NCI-H82 treated with DMSO at 0.1 percent for 48 hours (cell line): Measurements from ENCODE around the gene THSD8.
"Not testable (repeated sequence)": the region's sequence is repeated elsewhere in the genome, so short reads cannot be mapped to it uniquely, and the experiment has no call there.

Source experiments
- DNase-seq: peaks from one replicate; lab custom pipeline; 2025; ENCODE audit not compliant: unreplicated experiment; lab: John Stamatoyannopoulos, UW

THSD8 gene

DNA sequence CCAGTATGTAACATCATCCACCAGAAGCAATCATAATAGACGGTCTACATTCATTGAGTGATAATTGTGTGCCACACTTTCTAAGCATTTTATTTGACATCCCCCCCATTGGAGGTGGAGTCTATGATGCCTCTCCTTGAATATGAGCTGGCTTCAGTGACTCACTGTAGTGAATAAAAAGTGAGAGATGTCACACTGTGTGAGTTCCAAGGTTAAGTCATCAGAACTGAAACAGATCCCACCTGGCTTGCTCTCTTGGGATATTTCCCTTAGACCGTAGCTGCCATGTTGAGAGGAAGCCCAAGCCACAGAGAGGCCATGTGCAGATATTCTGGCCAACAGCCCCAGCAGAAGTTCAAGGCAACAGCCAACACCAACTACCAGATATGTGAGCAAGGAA lies 19.9 kb downstream of the THSD8 start:
- no peak for DNase-seq

DNA sequence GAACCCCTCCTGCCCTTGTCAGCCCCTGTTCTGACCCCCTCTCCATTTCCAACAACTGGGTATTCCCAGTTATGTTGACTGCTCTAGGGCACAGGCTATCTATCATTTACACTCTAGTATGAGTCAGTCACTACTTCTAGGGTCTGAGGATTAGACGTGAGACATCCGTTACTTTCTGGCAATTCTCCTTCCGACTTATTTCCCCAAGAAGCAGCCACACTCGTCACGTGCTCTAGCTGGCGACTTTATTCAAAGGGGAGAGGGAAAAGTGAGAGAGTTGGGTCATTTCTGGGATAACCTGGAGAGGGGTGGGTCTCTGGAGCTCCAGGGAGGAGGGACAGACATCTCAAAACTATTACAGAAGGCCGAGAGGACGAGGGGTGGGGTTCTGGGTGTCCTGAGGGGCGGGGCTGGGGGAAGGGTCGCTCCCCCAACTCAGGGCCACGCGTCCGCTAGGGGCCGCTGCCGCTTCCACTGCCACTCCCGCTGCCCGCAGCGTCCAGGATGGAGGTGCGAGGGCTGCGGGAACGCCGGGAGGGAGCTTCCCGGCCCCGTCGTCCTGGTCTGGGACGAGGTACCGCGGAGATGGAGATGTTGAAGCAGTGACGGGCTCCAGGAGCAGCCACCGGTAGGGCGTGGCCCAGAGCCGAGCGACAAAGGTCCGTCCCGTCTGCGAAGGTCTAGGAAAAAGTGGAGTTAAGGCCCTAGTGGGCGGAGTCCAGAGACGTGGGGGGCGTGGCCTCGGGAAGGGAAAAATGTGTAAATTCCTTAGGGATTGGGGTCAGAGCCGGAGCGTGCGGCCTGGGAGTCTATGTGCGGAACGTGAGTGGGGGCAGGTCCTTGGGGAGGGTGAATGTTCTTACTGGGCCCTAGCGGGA lies 23.6 kb downstream of the THSD8 start:
- peak; percentile 67 for DNase-seq

- DNase-seq, result peak; percentile 67
These were observed 26.6 kb downstream of the THSD8 start for GRCh38 chr19:12828494-12828893.

DNA sequence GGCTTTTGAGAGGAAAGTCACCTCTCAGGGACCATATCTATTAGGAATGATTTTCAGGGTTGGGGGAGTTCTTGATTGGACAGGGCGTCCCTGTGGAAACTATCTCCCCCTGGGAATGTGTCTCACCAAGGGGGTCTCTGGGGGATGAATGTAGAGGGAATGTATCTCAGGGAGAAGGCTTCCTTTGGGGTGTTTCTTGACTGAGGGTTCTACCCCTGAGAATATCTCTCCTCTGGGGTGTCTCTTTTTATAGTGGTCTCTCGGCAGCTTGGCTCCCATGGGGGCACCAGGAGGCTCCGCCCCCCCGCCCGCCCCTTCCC lies 31.5 kb downstream of the THSD8 start:
- DNase-seq, result peak; percentile 66

GRCh38 chr19:12833738-12834565 lies 32.1 kb downstream of the THSD8 start:
- peak; percentile 41 for DNase-seq

DNA sequence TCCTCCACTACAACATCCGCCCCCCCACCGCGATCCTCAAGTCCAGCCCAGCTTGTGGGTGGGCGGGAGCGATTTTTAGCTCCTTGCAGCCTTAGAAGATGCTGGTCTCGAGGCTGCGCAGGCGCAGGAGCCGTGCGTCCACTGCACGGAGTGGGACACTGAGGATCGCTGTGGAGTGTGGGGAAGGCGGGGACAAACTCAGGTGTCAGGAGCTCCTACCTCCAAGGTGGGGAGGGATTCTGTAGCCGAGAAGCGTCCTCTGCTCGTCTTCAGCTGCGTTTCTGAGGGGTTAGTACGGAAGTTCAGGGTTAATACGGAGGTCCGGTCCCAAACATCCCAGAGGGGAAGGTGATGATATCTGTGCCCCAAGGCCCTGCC lies 32.7 kb downstream of the THSD8 start, which contains the start of gene RTBDN:
Gene RTBDN, minus strand, starts transcription at position 14 of the 378 bp plus-strand sequence. CDS start 4,600 bp downstream, outside the sequence.
- DNase-seq, result no peak

DNA sequence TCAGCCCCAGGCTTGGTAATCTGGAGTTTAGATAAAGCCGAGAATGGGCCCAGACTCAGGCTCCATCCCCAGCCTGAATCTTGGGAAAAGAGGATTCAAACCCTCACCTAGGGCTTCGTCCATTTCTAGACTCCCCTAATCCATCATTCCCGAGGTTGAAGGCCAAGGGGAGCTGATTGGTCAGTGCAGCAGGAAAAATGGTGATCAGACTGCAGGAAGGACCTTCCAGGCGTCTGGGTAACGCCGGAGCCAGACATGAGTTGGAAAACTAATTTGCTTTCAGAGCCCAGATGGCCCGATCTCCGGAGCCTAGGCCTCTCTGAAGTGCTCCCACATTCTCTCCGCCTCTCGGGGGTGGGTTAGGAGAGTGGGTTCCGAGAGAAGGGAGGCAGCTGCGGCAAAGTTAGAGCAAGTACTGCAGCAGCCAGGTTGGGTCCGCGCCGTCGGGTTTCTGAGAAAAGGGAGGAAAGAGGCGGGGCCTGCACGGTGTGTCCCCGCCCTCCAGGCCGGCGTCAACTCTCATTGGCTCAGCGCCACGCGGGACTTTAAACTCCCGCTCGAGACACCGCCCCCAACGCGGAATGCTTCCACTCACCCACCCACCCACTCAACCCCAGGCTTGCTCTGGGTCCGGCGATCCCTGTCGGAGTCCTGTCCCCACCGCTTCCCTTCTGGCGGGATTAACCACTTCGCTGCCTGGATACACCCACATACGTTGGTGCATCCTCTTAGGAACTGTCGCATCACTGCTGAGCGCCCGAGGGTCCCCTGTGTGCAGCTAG lies 33.3 kb downstream of the THSD8 start:
- peak; percentile 85 for DNase-seq

GRCh38 chr19:12836529-12836863 lies 34.6 kb downstream of the THSD8 start:
- DNase-seq, result no peak

GRCh38 chr19:12837225-12837624 lies 35.4 kb downstream of the THSD8 start:
- no peak for DNase-seq

- peak; percentile 48 for DNase-seq
These were observed 36.5 kb downstream of the THSD8 start, which contains the start of gene MAST1 for GRCh38 chr19:12838182-12838885. MAST1 (plus strand) TSS chr19:12838515; CDS start chr19:12838573, 58 bp downstream.

DNA sequence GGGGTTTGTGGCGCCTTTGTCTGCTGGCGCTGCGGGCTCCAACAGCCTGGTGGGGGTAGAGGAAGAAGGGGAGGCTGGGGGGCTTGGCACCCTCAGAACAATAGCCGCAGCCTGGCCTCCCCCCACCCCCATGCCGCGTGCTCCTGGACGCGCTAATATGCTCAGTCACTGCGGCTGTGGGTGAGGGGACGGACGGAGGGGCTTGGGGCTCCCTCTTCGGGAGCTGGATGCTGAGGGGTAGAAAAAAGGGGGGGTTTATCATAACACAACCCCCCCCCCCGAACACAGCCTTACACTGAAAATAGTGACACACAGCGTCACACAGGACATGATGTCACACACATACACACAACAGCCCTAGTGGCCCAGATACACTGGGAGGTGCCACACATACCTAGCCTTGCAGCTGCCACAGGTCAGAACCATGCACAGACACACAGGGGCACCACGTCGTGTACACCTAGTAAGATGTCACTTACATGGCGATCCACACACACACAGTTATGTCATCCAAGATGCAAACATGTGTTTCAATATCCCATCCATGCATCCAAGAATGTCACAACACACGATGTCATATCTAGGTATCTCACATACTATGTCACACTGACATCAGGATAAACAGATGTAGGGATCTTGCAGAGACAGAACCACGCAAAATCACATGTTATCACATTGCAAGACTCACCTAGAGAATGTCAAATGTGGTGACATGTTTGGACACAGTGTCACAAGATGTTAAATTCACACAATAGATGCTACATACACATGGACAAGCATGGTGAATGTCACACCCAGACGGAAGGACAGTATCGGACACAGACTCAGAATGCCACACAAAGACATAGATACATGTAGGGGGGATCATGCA lies 37.3 kb downstream of the THSD8 start:
- DNase-seq, result no peak

DNA sequence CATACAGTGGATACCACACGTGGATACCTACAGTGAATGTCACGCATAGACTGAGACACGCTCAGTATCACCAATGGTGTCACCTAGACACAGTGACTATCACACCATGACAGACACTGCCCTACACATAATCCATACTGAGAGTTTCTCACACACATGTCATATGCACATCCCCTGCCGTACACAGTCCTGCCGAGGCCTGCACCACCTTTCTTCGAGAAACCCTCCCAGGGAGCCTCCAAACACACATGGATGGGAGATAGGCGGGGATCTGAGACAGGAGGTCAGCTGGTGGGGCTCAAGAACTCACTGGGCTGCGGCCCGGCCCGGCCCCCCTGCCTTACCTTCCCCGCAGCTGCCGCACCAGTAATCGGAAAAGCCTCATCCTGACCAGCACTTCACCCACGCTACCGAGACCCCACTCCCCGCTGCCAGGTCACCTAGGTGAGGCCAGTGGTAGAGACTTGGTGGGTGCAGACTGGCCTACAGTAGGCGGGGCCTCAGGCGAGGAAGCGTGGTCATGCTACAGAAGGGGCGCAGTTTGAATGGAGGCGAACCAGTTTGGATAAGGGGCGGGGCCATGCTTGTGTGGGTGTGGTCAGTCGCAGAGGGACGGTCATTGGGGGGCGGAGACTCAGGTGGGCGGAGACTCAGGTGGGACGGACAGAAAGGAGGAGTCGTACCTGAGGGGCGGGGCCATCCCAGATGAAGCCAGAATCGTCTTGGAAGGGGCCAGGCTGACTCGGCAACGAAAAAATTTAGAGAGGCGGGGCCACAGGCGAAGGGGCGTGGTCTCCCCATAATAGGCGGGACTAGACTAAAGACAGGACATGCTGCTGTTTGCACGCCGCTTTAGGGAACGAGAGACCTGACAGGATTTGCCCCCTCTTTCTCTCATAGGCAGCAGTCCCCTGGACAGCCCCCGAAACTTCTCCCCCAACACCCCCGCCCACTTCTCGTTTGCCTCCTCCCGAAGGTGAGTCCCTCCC lies 38.5 kb downstream of the THSD8 start:
- DNase-seq, result peak; percentile 86

DNA sequence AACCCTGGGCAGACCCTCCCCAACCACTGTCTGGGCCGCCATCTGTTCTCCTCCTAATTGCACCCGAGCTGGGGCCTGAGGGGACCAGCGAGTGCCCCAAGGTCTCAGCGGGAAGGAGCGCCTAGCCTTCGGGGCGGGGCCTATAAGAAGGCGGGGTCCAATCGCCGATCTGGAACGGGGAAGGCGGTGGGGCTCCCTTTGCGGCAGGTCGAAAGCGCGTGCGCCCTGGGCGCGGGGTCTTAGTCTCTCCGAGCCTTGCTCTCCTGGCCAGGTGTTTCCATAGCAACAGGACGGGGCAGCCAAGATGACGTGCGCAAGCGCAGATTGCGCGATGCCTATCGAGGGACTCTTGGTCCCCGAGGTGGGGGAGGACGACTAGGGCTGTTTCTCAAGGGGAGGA lies 39.2 kb downstream of the THSD8 start:
- DNase-seq, result peak; percentile 80

- no peak for DNase-seq
These were observed 40.6 kb downstream of the THSD8 start for GRCh38 chr19:12842511-12842910.

DNA sequence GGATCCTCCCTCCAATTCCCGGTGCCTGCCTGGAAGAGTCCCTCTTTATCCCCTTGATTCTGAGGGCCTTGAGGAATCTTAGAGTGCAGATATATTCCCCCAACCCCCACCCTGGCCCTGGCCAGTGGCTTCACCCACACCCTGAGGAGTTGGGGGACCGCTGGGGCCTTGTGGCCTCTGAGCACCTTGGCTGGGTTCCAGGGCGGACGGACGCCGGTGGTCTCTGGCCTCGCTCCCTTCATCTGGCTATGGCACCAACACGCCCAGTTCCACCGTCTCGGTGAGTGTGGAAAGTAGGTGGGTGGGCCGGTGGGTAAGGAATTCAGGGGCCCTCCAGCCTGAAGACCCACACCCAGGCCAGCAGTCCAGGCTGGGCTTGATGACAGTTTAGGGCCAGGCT lies 41.5 kb downstream of the THSD8 start:
- no peak for DNase-seq

GRCh38 chr19:12843999-12844732 lies 42.3 kb downstream of the THSD8 start:
- peak; percentile 35 for DNase-seq

- DNase-seq, result not testable (repeated sequence)
These were observed 44.7 kb downstream of the THSD8 start for GRCh38 chr19:12846613-12847012.
